Fibroblast of lung (primary cell): ENCODE results near the gene JMJD1C. TPM values are rescaled to one million over a fixed set of nuclear protein-coding genes. Genes with fewer than 3 reads are reported as not detected.

Experiments
- DNase-seq, 2 donors: peaks; one replicate each; pipeline versions ENCODE4 v3.0.0 to v3.0.0-alpha.2; 2010; ENCODE audit warnings: low read depth in 2 of 2
- H2AFZ ChIP-seq: 2 replicates; pipeline ENCODE4 v1.5.1; 2012; ENCODE audit warnings: low read length, control low read depth, inconsistent platforms
- H3K27ac ChIP-seq: 2 replicates; pipeline ENCODE4 v1.5.1; 2011; ENCODE audit warnings: low read length, control low read depth; ENCODE audit not compliant: insufficient read depth
- H3K27me3 ChIP-seq: 2 replicates; pipeline ENCODE4 v1.5.1; 2011; ENCODE audit warnings: mild to moderate bottlenecking, low read length; ENCODE audit not compliant: control insufficient read depth, insufficient read depth
- H3K36me3 ChIP-seq: 2 replicates; pipeline ENCODE4 v1.5.1; 2011; ENCODE audit warnings: low read length; ENCODE audit not compliant: control insufficient read depth, insufficient read depth
- H3K4me1 ChIP-seq: 2 replicates; pipeline ENCODE4 v1.5.1; 2011; ENCODE audit warnings: low read length; ENCODE audit not compliant: control insufficient read depth, insufficient read depth; ENCODE audit errors: extremely low read depth
- H3K4me2 ChIP-seq: 2 replicates; pipeline ENCODE4 v1.5.1; 2011; ENCODE audit warnings: low read length, control low read depth; ENCODE audit not compliant: insufficient read depth; ENCODE audit errors: extremely low read depth
- H3K4me3 ChIP-seq, 4 experiments: fragments of 200-600 bp in 1 of 4; sonication (generic) in 1 of 4; replicated peaks in 1 of 4; 2 replicates each; pipeline ENCODE4 v1.5.1; 2011 to 2016; ENCODE audit warnings: low read length in 4 of 4, low read depth in 3 of 4, mild to moderate bottlenecking in 3 of 4, control low read depth in 2 of 4, inconsistent platforms in 1 of 4, mixed read lengths in 1 of 4; ENCODE audit not compliant: insufficient read depth in 1 of 4; ENCODE audit errors: control extremely low read depth in 1 of 4
- H3K79me2 ChIP-seq: 2 replicates; pipeline ENCODE4 v1.5.1; 2012; ENCODE audit warnings: mild to moderate bottlenecking, low read length, inconsistent platforms; ENCODE audit not compliant: control insufficient read depth, insufficient read depth
- H3K9ac ChIP-seq: 2 replicates; pipeline ENCODE4 v1.5.1; 2011; ENCODE audit warnings: mild to moderate bottlenecking, low read length, control low read depth; ENCODE audit not compliant: insufficient read depth
- H3K9me3 ChIP-seq: 2 replicates; pipeline ENCODE4 v1.5.1; 2012; ENCODE audit warnings: low read depth, low read length; ENCODE audit not compliant: control insufficient read depth, insufficient read depth
- H4K20me1 ChIP-seq: 2 replicates; pipeline ENCODE4 v1.5.1; 2011; ENCODE audit warnings: low read length; ENCODE audit not compliant: control insufficient read depth, insufficient read depth; ENCODE audit errors: extremely low read depth
- CTCF ChIP-seq, 2 donors: IDR thresholded peaks in 1 of 2; conservative IDR thresholded peaks in 1 of 2; 1 replicate in 1 of 2; 2 replicates in 1 of 2; pipeline ENCODE4 v1.5.1; 2011 to 2012; ENCODE audit warnings: low read length in 2 of 2, control low read depth in 1 of 2, inconsistent platforms in 1 of 2, low read depth in 1 of 2, mild to moderate bottlenecking in 1 of 2
- EZH2 ChIP-seq: IDR thresholded peaks from 2 replicates; pipeline ENCODE4 v1.5.1; 2012; ENCODE audit warnings: low read length, control low read depth, mild to moderate bottlenecking; ENCODE audit errors: missing control alignments
- polyA plus RNA-seq, 2 donors: library from polyadenylated mRNA; depleted of rRNA in 1 of 2; stranded (reverse) in 1 of 2; unstranded in 1 of 2; fragments of >200 nt; gene quantifications; 2 replicates each; pipeline ENCODE4 v1.2.1, GENCODE V29; 2011 to 2012; ENCODE audit warnings: missing spikeins in 1 of 2
- total RNA-seq: library from RNA; depleted of rRNA; stranded (reverse); fragments of >200 nt; gene quantifications from 2 replicates; pipeline ENCODE4 v1.2.1, GENCODE V29; 2014

JMJD1C gene
- total and polyA plus RNA-seq, 2 donors (not counting 1 experiment from before 2014, with no cell fraction given) = 39.9 to 67.0 TPM

GRCh38 chr10:63458177-63458576 is 7.6 kb downstream of the JMJD1C start:
- no peak overlapping the region for H3K4me3 ChIP-seq
- TF ChIP-seq EZH2 = no peak
- no peak for TF ChIP-seq CTCF (conservative IDR thresholded peaks at IDR 0.05 in 1 of 2, IDR thresholded peaks at IDR 0.05 in 1 of 2; ENCODE audit: low read depth in 1 of 2, low read length in 2 of 2)
- H3K27me3 ChIP-seq = no peaks in the 10 kb centered on the region
- H2AFZ ChIP-seq = no peak overlapping the region
- no peak for DNase-seq
- H3K27ac ChIP-seq = no peak overlapping the region
- H3K79me2 ChIP-seq = peaks cover 68% of the 10 kb centered on the region
- H3K4me1 ChIP-seq = peaks cover 3% of the 10 kb centered on the region
- no peaks in the 10 kb centered on the region for H3K36me3 ChIP-seq
- no peaks in the 10 kb centered on the region for H3K9me3 ChIP-seq
- H3K4me2 ChIP-seq = no peak overlapping the region
- no peaks in the 10 kb centered on the region for H4K20me1 ChIP-seq
- H3K9ac ChIP-seq = no peak overlapping the region

DNA sequence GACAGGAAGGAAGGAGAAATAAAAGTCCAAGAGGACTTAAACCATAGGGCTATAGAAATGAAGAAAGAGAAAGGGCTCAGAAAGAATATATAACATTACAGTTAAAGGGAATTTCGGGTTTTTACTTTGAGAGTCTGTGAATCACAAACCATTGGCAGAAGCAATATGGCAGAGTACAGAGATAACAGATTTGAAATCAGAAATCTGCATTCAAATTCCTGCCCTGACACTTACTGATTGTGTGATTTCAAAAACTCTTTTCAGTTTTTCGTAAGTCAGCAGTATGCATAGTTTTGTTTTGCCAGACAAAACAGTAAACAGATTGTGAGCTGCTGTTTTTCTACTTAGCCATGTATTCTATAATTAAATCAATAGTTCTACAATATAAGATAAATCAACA is 8.2 kb downstream of the JMJD1C start:
- no peak overlapping the region for H3K9ac ChIP-seq
- no peaks in the 10 kb centered on the region for H4K20me1 ChIP-seq
- no peaks in the 10 kb centered on the region for H3K36me3 ChIP-seq
- H3K4me1 ChIP-seq = peaks cover 3% of the 10 kb centered on the region
- no peak overlapping the region for H2AFZ ChIP-seq
- H3K79me2 ChIP-seq = peaks cover 66% of the 10 kb centered on the region
- no peak overlapping the region for H3K27ac ChIP-seq
- no peaks in the 10 kb centered on the region for H3K27me3 ChIP-seq
- no peak overlapping the region for H3K4me3 ChIP-seq
- TF ChIP-seq EZH2 (no peak), CTCF (conservative IDR thresholded peaks at IDR 0.05 in 1 of 2, IDR thresholded peaks at IDR 0.05 in 1 of 2; ENCODE audit: low read depth in 1 of 2, low read length in 2 of 2) (no peak)
- no peak for DNase-seq
- H3K9me3 ChIP-seq = no peaks in the 10 kb centered on the region
- no peak overlapping the region for H3K4me2 ChIP-seq

DNA sequence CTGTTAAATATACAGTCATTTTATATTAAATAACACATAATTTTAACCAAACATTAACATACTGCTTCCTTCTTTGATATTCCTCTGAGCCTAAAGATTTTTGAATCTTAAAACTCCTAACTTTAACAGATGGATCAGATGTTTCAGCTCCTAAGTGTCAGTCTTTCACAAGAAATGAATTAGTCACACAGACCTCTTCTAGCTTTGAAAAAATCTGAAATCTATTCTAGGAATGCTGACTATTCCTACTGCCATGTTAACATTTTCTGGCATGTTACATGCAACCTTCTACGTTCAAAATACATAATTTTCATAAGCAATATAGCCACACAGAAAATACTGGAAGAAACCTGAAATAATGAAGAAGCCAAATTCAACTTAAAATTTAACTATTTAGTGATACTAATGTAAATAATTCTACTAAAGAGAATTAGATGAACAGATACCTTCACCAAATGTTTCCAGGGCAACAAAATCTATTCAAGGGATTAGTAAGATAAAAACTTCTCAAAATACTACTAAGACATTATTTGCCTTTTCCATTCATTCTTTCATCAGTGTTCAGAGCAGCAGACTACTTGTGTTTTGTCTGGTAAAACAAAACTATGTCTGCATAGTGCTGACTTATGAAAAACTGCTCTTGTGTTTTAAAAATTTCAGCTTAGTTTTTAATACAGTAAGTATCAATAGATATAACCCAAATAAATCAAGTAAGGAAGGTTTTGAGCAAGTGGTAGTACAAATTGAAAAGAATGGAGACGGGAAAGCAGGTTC is 9.2 kb downstream of the JMJD1C start:
- peak overlapping the region; percentile 6 for H3K27ac ChIP-seq

More for the DNA sequence above, 9.2 kb downstream of the JMJD1C start:
- H4K20me1 ChIP-seq = no peaks in the 10 kb centered on the region
- H3K9me3 ChIP-seq = no peaks in the 10 kb centered on the region
- H2AFZ ChIP-seq = no peak overlapping the region
- peaks cover 65% of the 10 kb centered on the region for H3K79me2 ChIP-seq
- peak overlapping the region; percentile 27 for H3K4me2 ChIP-seq
- no peaks in the 10 kb centered on the region for H3K27me3 ChIP-seq
- H3K4me3 ChIP-seq = no peak overlapping the region
- peaks cover 3% of the 10 kb centered on the region for H3K4me1 ChIP-seq
- no peaks in the 10 kb centered on the region for H3K36me3 ChIP-seq
- no peak overlapping the region for H3K9ac ChIP-seq
- TF ChIP-seq CTCF (conservative IDR thresholded peaks at IDR 0.05 in 1 of 2, IDR thresholded peaks at IDR 0.05 in 1 of 2; ENCODE audit: low read depth in 1 of 2, low read length in 2 of 2) (no peak), EZH2 (no peak)
- peak; percentile 67 to 74 for DNase-seq
